Activated naive CD4-positive, alpha-beta T cell treated with anti-CD3 and anti-CD28 coated beads, Interleukin-2, amount 10 ng/mL, durations not matched to agents 7 days and 5 days (primary cell): Measurements from ENCODE around the gene TMEM178B.

ENCODE experiments used
- CTCF ChIA-PET: fragments of 350-600 bp; sonication (Branson Sonifier 250); formaldehyde crosslinking; loops from one replicate; lab custom pipeline; 2021; ENCODE audit warnings: antibody characterized with exemption; lab: Charles Lee
- DNase-seq: peaks from one replicate; pipeline ENCODE4 v3.0.0-alpha.2; 2020
- H3K27ac Mint-ChIP-seq: one replicate; pipeline ENCODE4 v1.8.0; 2021; ENCODE audit warnings: mild to moderate bottlenecking, moderate library complexity, mixed read lengths
- H3K27me3 Mint-ChIP-seq: one replicate; pipeline ENCODE4 v1.8.0; 2021; ENCODE audit warnings: mild to moderate bottlenecking, mixed read lengths
- H3K36me3 Mint-ChIP-seq: one replicate; pipeline ENCODE4 v1.8.0; 2021; ENCODE audit warnings: mixed read lengths
- H3K4me1 Mint-ChIP-seq: one replicate; pipeline ENCODE4 v1.8.0; 2021; ENCODE audit warnings: mixed read lengths
- H3K4me3 Mint-ChIP-seq: one replicate; pipeline ENCODE4 v1.8.0; 2021; ENCODE audit warnings: mild to moderate bottlenecking, moderate library complexity, mixed read lengths
- H3K9me3 Mint-ChIP-seq: one replicate; pipeline ENCODE4 v1.8.0; 2021; ENCODE audit warnings: mixed read lengths

The TMEM178B gene

DNA sequence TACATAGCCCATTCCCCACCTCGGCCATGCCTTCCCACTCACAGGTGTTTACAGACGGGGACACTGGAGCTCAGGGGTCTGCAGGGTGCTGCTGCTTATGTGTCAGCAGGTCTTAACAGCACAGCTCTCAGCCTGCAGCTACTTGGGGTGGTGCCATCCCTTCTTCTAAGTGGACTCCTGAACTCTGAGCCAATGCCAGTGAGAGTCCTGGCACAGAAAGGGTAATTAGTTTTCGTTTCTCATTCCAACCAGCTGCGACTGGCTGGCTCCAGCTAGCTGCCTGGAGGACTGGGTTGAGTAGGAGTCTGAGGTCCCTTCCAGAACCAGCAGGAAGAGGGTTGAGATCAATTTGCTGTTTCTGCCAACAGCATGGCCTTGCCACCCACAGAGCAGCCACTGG is 389.1 kb downstream of the TMEM178B start:
- Mint-ChIP-seq H3K27ac (no peak overlapping the region), H3K4me1 (no peaks in the 10 kb centered on the region), H3K9me3 (no peaks in the 10 kb centered on the region), H3K27me3 (peaks cover 6% of the 10 kb centered on the region), H3K36me3 (no peaks in the 10 kb centered on the region), H3K4me3 (no peak overlapping the region)
- CTCF ChIA-PET: no interaction called here
- no peak for DNase-seq

DNA sequence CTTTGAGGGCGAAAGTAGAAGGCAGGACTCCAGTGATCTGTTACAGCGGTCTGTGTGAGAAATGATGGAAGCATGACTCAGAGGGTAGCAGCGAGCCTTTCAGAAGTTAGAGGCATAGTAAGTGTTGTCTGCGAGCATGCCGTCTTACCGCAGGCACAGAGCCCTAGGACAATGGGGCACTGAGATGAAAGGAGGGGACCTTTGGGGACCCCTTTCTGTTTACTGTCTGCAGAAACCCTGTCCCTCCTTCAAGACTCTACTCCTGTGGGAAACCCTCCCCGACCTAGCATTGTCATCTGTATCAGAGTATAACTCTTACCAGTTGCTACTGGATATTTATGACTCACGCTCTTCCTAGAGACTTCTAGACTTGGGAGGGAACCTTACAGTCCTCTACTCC is 390.1 kb downstream of the TMEM178B start:
- CTCF ChIA-PET: no interaction called here
- H3K27me3 Mint-ChIP-seq: peaks cover 6% of the 10 kb centered on the region
- H3K27ac Mint-ChIP-seq: no peak overlapping the region
- H3K4me1 Mint-ChIP-seq: no peaks in the 10 kb centered on the region
- no peak overlapping the region for H3K4me3 Mint-ChIP-seq
- H3K9me3 Mint-ChIP-seq: no peaks in the 10 kb centered on the region
- H3K36me3 Mint-ChIP-seq: no peaks in the 10 kb centered on the region
- no peak for DNase-seq

DNA sequence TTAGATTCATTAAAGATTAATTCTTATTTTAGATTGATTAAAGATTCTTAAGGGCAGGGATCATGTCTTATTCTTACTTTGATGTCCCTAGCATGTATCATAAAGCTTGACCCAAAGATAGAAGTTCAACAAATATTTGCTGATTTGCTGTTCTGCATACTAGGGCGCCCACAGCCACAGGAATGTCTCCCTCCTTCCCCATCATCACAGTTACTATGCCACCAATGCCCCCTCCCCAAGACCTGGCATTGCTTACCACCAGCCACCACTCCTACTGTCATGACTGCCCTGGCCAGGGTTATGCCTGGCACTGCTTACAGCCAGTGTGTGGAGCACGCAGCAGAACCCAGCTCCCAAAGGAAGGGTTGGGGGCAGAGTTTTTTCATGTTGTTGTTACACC is 390.7 kb downstream of the TMEM178B start:
- no peak overlapping the region for H3K27ac Mint-ChIP-seq
- no peak overlapping the region for H3K4me3 Mint-ChIP-seq
- no peak for DNase-seq
- no peaks in the 10 kb centered on the region for H3K36me3 Mint-ChIP-seq
- CTCF ChIA-PET: no interaction called here
- H3K9me3 Mint-ChIP-seq: no peaks in the 10 kb centered on the region
- peaks cover 6% of the 10 kb centered on the region for H3K27me3 Mint-ChIP-seq
- no peaks in the 10 kb centered on the region for H3K4me1 Mint-ChIP-seq

DNA sequence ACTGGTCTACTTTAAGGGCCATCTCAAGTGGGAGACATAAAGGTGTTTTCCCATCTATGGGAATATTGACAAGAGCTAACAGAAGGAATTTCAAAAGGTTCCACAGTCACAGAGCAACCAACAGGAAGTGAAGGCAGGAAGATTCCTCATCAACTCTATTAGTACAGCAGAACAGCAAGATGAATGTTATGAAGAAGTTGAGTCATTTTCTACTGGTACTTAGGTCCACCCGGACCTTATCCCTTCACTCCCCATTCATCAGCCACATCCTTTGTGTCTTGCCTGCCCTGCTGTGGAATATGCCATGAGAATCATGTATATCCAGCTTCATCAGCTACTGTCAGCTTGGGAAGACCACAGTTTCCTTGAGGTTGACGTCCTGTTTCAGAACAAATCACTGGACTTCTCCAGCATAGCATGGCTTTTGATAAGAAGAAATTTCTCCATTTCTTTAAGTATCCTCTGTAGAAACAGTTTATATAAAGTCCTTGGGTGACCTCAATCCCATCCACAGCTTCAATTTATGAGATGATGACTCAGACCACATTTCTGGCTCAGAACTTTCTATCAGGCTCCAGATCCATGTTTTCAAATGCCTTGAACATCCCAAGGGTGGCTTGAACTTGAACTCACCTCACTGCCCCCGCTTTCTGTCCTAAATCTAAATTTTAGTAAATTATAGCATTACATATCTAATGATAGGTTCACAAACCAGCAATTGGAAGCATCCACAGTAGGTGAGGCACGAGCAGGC is 392.5 kb downstream of the TMEM178B start:
- CTCF ChIA-PET: no interaction called here
- no peaks in the 10 kb centered on the region for H3K4me1 Mint-ChIP-seq
- H3K9me3 Mint-ChIP-seq: no peaks in the 10 kb centered on the region
- peaks cover 9% of the 10 kb centered on the region for H3K27me3 Mint-ChIP-seq
- DNase-seq: no peak
- no peak overlapping the region for H3K27ac Mint-ChIP-seq
- H3K4me3 Mint-ChIP-seq: no peak overlapping the region
- H3K36me3 Mint-ChIP-seq: no peaks in the 10 kb centered on the region

DNA sequence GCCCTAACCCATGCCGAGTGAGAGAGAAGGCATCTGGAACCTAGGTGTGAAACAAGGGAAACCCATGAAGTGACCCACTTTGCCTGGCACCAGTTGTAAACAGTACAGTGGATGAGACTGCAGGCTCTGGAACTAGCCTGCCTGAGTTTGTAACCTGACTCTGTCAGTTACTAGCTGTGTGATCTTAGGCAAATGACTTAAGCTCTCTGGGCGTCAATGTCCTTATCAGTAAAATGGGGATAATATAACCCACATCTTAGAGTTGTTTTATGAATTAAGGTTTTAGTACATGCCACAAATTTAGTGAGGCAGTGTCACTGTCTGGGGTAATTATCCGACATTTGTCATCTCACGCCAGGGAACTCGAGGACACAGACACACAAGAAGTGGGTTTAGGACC is 394.5 kb downstream of the TMEM178B start:
- no peaks in the 10 kb centered on the region for H3K9me3 Mint-ChIP-seq

DNA sequence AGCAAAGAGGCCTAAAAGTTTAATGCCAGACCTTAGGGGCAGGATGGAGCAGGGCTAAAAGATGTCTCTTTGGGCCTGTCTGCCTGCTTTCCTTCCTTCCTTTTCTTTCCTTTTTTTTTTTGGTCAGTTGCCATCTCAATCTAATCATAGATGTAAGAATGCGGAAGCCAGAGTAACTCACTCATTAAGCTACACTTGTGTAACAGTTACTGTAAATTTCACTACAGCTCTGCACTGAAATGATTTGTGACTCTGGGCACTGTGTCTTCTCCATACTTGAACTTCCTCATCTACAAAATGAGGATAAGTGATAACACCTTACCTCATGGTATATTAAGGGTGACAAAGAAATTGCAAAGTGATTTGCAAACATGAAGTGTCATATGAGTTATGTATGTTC is 401.8 kb downstream of the TMEM178B start:
- Mint-ChIP-seq H3K9me3 (no peaks in the 10 kb centered on the region), H3K36me3 (no peaks in the 10 kb centered on the region), H3K27ac (no peak overlapping the region), H3K4me1 (no peaks in the 10 kb centered on the region), H3K27me3 (peaks cover 33% of the 10 kb centered on the region), H3K4me3 (no peak overlapping the region)
- no peak for DNase-seq
- CTCF ChIA-PET: no interaction called here

More for the DNA sequence above, 394.5 kb downstream of the TMEM178B start:
- CTCF ChIA-PET: interaction anchor here (0.5 kb wide), 1 partner anchor 388 kb away, joined by 3 read pairs; no protein-coding TSS in a partner anchor
- Mint-ChIP-seq H3K4me3 (no peak overlapping the region), H3K27me3 (peaks cover 16% of the 10 kb centered on the region), H3K36me3 (no peaks in the 10 kb centered on the region), H3K27ac (no peak overlapping the region), H3K4me1 (no peaks in the 10 kb centered on the region)
- DNase-seq: no peak

DNA sequence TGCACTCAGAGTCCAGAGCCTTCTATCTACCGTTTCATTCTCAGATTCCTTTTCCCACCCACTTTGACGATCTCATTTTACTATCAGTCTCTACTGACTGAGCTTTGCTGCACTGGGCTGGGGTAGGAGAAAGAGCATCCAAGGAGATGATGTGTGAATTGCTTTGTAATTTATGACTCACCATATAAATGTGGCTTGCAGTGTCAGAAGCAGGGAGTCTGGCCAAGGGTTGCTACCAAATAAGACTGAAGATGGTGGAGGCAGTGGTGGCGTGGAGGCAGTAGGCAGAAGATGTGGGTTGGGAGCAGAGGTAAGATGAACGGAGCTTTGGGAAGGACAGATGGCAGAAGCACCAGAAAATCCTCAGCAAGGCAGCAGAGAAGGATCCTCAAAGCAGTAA is 404.0 kb downstream of the TMEM178B start:
- Mint-ChIP-seq H3K36me3 (no peaks in the 10 kb centered on the region), H3K4me3 (no peak overlapping the region), H3K27ac (no peak overlapping the region), H3K4me1 (no peaks in the 10 kb centered on the region), H3K9me3 (no peaks in the 10 kb centered on the region), H3K27me3 (peaks cover 44% of the 10 kb centered on the region)
- no peak for DNase-seq
- CTCF ChIA-PET: no interaction called here

DNA sequence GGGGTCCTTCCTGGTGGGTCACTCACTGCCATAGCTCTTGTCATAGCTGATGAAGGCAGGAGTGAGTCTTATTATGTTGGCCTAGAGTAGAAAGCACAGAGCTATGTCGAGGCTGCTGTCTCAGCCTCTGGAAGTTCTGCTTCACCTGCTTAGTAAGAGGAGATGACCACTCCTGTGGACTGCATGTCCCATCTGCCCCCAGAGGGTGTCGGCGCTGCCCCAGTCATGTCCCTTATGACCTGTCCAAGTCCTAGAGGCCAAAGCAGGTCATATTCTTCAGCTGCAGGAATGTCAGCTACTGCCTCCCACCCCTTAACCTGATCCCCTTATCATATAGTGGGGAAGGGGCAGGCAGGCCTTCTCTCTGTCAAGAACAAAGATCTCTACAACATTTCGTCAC is 405.0 kb downstream of the TMEM178B start:
- Mint-ChIP-seq H3K27me3 (peaks cover 44% of the 10 kb centered on the region), H3K4me1 (no peaks in the 10 kb centered on the region), H3K36me3 (no peaks in the 10 kb centered on the region), H3K9me3 (no peaks in the 10 kb centered on the region), H3K4me3 (no peak overlapping the region), H3K27ac (no peak overlapping the region)
- DNase-seq: no peak
- CTCF ChIA-PET: no interaction called here

DNA sequence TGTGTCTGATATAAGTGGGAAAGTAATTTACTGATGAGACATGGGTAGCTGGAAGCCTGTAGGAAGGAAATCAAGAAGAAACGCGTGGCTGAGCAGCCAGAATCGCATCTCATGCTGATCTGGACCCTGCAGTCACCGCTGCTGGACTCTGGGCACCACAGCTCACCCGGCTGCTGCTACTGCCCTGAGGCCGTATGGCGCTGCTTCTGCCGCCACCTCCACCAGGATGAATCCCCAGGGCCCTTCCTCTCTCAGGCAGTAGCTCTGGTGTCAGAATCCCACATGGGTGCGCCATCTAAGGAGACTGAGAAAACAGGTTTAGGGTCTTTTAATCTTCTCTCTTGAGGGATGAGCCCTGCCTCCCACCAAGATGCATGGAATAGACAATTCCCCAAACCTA is 407.1 kb downstream of the TMEM178B start:
- CTCF ChIA-PET: no interaction called here
- Mint-ChIP-seq H3K27ac (no peak overlapping the region), H3K9me3 (no peaks in the 10 kb centered on the region), H3K4me1 (no peaks in the 10 kb centered on the region), H3K4me3 (no peak overlapping the region), H3K36me3 (no peaks in the 10 kb centered on the region), H3K27me3 (peaks cover 33% of the 10 kb centered on the region)
- DNase-seq: no peak

DNA sequence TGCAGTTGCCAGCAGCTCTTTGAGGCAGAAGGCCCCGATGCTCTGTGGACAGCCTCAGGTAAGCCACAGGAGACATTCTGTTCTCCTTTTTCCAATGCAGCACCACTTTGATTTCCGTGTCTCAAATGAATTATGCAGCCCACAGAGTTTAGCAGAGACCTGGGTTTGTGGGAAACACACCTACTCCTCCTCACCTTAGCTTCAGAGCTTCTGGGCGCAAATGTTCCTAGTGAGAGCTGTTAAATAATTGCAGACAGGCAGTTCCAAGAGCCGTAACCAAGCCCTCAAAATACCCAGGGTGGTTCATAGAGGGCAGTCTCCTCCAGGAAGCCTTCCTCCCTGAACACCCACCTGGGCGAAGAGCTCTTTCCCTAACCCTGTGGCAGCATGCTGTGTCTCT is 408.1 kb downstream of the TMEM178B start:
- no peak for DNase-seq
- no peaks in the 10 kb centered on the region for H3K36me3 Mint-ChIP-seq
- CTCF ChIA-PET: interaction anchor here (1.5 kb wide), 1 partner anchor 51 kb away, joined by 3 read pairs; no protein-coding TSS in a partner anchor
- no peaks in the 10 kb centered on the region for H3K9me3 Mint-ChIP-seq
- no peak overlapping the region for H3K4me3 Mint-ChIP-seq
- no peak overlapping the region for H3K27ac Mint-ChIP-seq
- no peaks in the 10 kb centered on the region for H3K4me1 Mint-ChIP-seq
- H3K27me3 Mint-ChIP-seq: peaks cover 27% of the 10 kb centered on the region

DNA sequence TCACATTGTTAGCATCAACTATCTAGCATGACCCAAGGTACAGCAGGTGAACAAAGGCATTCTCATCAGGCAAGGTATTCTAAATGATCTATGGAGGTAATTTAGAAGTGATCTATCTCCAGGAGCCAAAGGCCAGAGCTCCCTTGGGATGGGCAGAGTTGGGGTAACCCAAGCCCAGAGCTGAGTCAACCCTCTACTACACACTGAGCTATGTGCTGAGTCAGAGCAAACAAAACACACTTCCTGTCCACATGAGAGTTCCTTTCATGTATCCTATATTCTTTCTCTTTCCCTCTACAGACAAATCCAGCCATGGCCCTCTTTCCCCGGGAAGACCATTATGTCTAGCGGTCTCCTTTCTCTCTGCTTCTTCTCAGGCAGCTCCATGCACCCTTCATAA is 409.2 kb downstream of the TMEM178B start:
- no peaks in the 10 kb centered on the region for H3K9me3 Mint-ChIP-seq
- H3K36me3 Mint-ChIP-seq: no peaks in the 10 kb centered on the region
- no peak overlapping the region for H3K27ac Mint-ChIP-seq
- peaks cover 22% of the 10 kb centered on the region for H3K27me3 Mint-ChIP-seq
- no peak overlapping the region for H3K4me3 Mint-ChIP-seq
- no peak for DNase-seq
- no peaks in the 10 kb centered on the region for H3K4me1 Mint-ChIP-seq
- CTCF ChIA-PET: interaction anchor here (1.5 kb wide), 1 partner anchor 50 kb away, joined by 3 read pairs; no protein-coding TSS in a partner anchor

DNA sequence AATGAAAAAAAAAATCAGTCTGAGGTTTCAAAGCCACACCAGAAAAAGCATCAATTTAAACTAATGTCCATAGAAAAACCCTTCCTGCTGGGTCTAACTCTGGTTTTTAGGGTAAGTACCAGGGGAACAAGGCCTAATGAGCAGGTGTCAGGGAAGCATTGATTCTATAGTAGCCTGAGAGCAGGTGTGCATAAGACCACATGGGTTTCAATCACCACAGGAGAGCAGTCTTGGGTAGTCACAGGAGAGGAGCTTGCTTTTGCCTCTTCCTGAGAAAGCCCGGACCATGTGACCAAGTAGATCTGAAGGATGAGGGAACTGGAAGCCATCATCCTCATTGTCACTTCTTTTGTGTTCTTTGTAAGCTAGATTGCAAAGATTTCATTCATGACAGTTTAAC is 411.0 kb downstream of the TMEM178B start:
- Mint-ChIP-seq H3K27ac (no peak overlapping the region), H3K9me3 (no peaks in the 10 kb centered on the region), H3K36me3 (no peaks in the 10 kb centered on the region), H3K27me3 (peaks cover 27% of the 10 kb centered on the region), H3K4me1 (no peaks in the 10 kb centered on the region), H3K4me3 (no peak overlapping the region)
- no peak for DNase-seq
- CTCF ChIA-PET: no interaction called here

DNA sequence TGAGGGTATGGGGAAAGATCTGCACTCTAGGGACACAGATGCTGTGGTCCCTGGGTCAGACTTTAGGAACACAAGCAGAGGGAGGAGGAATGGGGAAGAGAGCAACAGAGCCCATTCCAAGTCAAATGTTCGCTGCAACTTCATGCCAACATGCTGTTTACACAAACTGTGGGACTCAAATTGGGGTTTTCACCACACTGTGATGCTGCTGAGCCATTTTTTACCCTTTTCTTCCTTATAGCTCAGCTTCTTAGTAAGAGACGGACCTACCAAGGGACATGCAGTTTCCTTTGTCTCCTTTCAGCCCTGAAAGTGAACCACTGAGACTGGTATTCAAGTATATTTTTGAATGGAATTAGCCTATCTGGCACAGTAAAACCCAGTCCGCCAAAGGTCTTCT is 413.1 kb downstream of the TMEM178B start:
- H3K4me1 Mint-ChIP-seq: no peaks in the 10 kb centered on the region
- CTCF ChIA-PET: no interaction called here
- H3K9me3 Mint-ChIP-seq: no peaks in the 10 kb centered on the region
- H3K4me3 Mint-ChIP-seq: no peak overlapping the region
- DNase-seq: no peak
- H3K27ac Mint-ChIP-seq: no peak overlapping the region
- peaks cover 13% of the 10 kb centered on the region for H3K27me3 Mint-ChIP-seq
- H3K36me3 Mint-ChIP-seq: no peaks in the 10 kb centered on the region

DNA sequence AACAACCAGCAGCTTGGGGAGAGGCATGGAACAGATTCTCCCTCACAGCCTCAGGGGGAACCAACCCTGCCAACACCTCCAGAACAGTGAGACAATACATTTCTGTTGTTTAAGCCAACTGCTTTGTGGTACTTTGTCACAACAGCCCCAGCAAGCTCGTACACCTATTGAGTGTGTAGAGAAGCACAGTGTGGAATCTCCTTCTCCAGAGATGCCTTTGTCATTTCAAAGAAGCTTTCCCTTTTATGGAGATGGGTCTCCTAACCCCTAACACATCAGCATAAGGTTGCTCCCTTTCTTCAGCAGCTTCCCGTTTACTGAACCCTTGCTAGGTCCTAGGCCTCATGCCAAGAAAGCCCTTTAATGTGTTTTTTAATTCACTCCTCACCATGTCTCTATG is 416.6 kb downstream of the TMEM178B start:
- H3K4me3 Mint-ChIP-seq: no peak overlapping the region
- CTCF ChIA-PET: no interaction called here
- H3K27ac Mint-ChIP-seq: no peak overlapping the region
- peaks cover 16% of the 10 kb centered on the region for H3K27me3 Mint-ChIP-seq
- H3K36me3 Mint-ChIP-seq: no peaks in the 10 kb centered on the region
- no peak for DNase-seq
- no peaks in the 10 kb centered on the region for H3K9me3 Mint-ChIP-seq
- no peaks in the 10 kb centered on the region for H3K4me1 Mint-ChIP-seq

DNA sequence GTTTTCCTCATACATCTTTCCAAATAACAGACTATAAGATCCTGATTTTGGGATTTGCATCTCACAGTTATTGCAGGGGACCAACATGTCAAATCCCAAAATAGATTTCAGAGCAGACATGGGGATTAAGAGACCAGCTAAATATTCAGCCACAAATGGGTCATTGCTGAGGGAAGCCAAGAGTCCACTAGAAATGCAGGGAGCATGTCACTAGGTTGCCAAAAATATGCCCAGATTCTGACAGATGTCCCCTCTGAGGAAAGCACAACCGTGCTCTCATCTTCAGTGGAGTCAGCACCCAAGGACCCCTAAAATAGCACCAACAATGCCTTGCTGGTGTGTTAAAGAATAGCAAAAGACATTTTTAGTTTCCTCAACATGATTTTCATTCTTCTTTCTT is 421.2 kb downstream of the TMEM178B start:
- H3K4me1 Mint-ChIP-seq: no peaks in the 10 kb centered on the region
- H3K36me3 Mint-ChIP-seq: no peaks in the 10 kb centered on the region
- no peak for DNase-seq
- H3K27ac Mint-ChIP-seq: no peak overlapping the region
- peaks cover 17% of the 10 kb centered on the region for H3K27me3 Mint-ChIP-seq
- H3K9me3 Mint-ChIP-seq: no peaks in the 10 kb centered on the region
- no peak overlapping the region for H3K4me3 Mint-ChIP-seq
- CTCF ChIA-PET: no interaction called here
